ACC112 (cell line): ENCODE measurements around the gene PSMD2.

Experiments used
- H2AFZ ChIP-seq: fragments of 200-600 bp; sonication (generic); one replicate; pipeline ENCODE4 v1.6.0; 2017; ENCODE audit warnings: antibody characterized with exemption, low read length; ENCODE audit not compliant: unreplicated experiment
- H3K27ac ChIP-seq: fragments of 200-600 bp; sonication (generic); 2 replicates; pipeline ENCODE4 v1.5.1; 2014; ENCODE audit warnings: low read depth, mild to moderate bottlenecking, antibody characterized with exemption, low read length, moderate library complexity
- H3K27me3 ChIP-seq: fragments of 200-600 bp; sonication (generic); 2 replicates; pipeline ENCODE4 v1.6.1; 2014; ENCODE audit warnings: mild to moderate bottlenecking, antibody characterized with exemption, low read length, moderate library complexity, mixed read lengths; ENCODE audit not compliant: insufficient read depth
- H3K36me3 ChIP-seq: fragments of 200-600 bp; sonication (generic); 2 replicates; pipeline ENCODE4 v1.6.1; 2016; ENCODE audit warnings: mild to moderate bottlenecking, antibody characterized with exemption, low read length, moderate library complexity, mixed read lengths; ENCODE audit not compliant: insufficient read depth
- H3K4me1 ChIP-seq: fragments of 200-600 bp; sonication (generic); one replicate; pipeline ENCODE4 v1.6.1; 2016; ENCODE audit warnings: low read length, mixed read lengths; ENCODE audit not compliant: insufficient read depth, unreplicated experiment, control insufficient read depth
- H3K4me3 ChIP-seq: fragments of 200-600 bp; sonication (generic); 2 replicates; pipeline ENCODE4 v1.5.1; 2014; ENCODE audit warnings: mild to moderate bottlenecking, low read depth, low read length
- H3K79me2 ChIP-seq: fragments of 200-600 bp; sonication (generic); one replicate; pipeline ENCODE4 v1.6.0; 2016; ENCODE audit warnings: low read length; ENCODE audit not compliant: control insufficient read depth, unreplicated experiment, insufficient read depth

PSMD2 gene

GRCh38 chr3:184358124-184358767 lies 59.2 kb downstream of the PSMD2 start:
- H3K36me3 ChIP-seq, result peaks cover 6% of the 10 kb centered on the region; the same call in 1 of the 2 replicates
- H2AFZ ChIP-seq, result no peak overlapping the region
- no peak overlapping the region for H3K4me3 ChIP-seq
- H3K79me2 ChIP-seq, result peaks cover 12% of the 10 kb centered on the region
- H3K4me1 ChIP-seq, result peaks cover 15% of the 10 kb centered on the region
- no peak overlapping the region for H3K27ac ChIP-seq
- no peaks in the 10 kb centered on the region for H3K27me3 ChIP-seq
